ENCODE results near the gene NEO1.
"Not testable (repeated sequence)": the region's sequence is repeated elsewhere in the genome, so short reads cannot be mapped to it uniquely, and the experiment has no call there.

Gene NEO1

GRCh38 chr15:73165844-73166243 lies 113.6 kb downstream of the NEO1 start:
- intact Hi-C loops (cut with DNase I; ENCODE audit: low total_unique reads): no loop called here
- Histone ChIP-seq H3K9me3 (peaks cover 0 to 10% (median 0%) of the 10 kb centered on the region in 3 donors), H3K4me1 (peaks cover 0 to 18% (median 4%) of the 10 kb centered on the region in 4 donors), H3K27ac (no peak overlapping the region), H3K4me3 (no peak overlapping the region), H3K27me3 (no peaks in the 10 kb centered on the region), H3K36me3 (peaks cover 0 to 7% (median 5%) of the 10 kb centered on the region in 3 donors)
- DNase-seq: no peak
- no peak for TF ChIP-seq CTCF (IDR thresholded peaks at IDR 0.05)

GRCh38 chr15:73166711-73167110 lies 114.4 kb downstream of the NEO1 start:
- H3K4me3 ChIP-seq; H3K36me3 ChIP-seq; H3K27me3 ChIP-seq; DNase-seq; intact Hi-C loops (cut with DNase I; ENCODE audit: low total_unique reads); H3K27ac ChIP-seq; H3K9me3 ChIP-seq: not testable (repeated sequence)
- peaks cover 0 to 10% (median 2%) of the 10 kb centered on the region in 4 donors for H3K4me1 ChIP-seq

GRCh38 chr15:73168487-73168886 lies 116.2 kb downstream of the NEO1 start:
- intact Hi-C loops (cut with DNase I; ENCODE audit: low total_unique reads): no loop called here

GRCh38 chr15:73171711-73172110 lies 119.4 kb downstream of the NEO1 start:
- H3K36me3 ChIP-seq: peaks cover 0 to 5% (median 0%) of the 10 kb centered on the region in 3 donors
- no peak for TF ChIP-seq CTCF (IDR thresholded peaks at IDR 0.05)
- no peak overlapping the region for H3K27ac ChIP-seq
- no peaks in the 10 kb centered on the region for H3K4me1 ChIP-seq
- intact Hi-C loops (cut with DNase I; ENCODE audit: low total_unique reads): no loop called here
- no peaks in the 10 kb centered on the region for H3K9me3 ChIP-seq
- DNase-seq: no peak
- no peak overlapping the region for H3K4me3 ChIP-seq
- H3K27me3 ChIP-seq: no peaks in the 10 kb centered on the region

More at GRCh38 chr15:73168487-73168886, 116.2 kb downstream of the NEO1 start:
- no peak for DNase-seq
- TF ChIP-seq CTCF (IDR thresholded peaks at IDR 0.05): no peak
- Histone ChIP-seq H3K27me3 (no peaks in the 10 kb centered on the region), H3K27ac (no peak overlapping the region), H3K9me3 (peaks cover 0 to 10% (median 0%) of the 10 kb centered on the region in 3 donors), H3K36me3 (peaks cover 0 to 7% (median 5%) of the 10 kb centered on the region in 3 donors), H3K4me3 (no peak overlapping the region), H3K4me1 (no peaks in the 10 kb centered on the region)

GRCh38 chr15:73172508-73172907 lies 120.2 kb downstream of the NEO1 start:
- Histone ChIP-seq H3K27me3 (no peaks in the 10 kb centered on the region), H3K27ac (no peak overlapping the region), H3K9me3 (no peaks in the 10 kb centered on the region), H3K4me3 (no peak overlapping the region), H3K36me3 (peaks cover under 1 to 10% (median 2%) of the 10 kb centered on the region in 3 donors), H3K4me1 (no peaks in the 10 kb centered on the region)
- DNase-seq: no peak
- TF ChIP-seq CTCF (IDR thresholded peaks at IDR 0.05): no peak
- intact Hi-C loops (cut with DNase I; ENCODE audit: low total_unique reads): no loop called here

GRCh38 chr15:73174171-73174570 lies 121.9 kb downstream of the NEO1 start:
- H3K9me3 ChIP-seq: no peaks in the 10 kb centered on the region
- DNase-seq: no peak
- no peak for TF ChIP-seq CTCF (IDR thresholded peaks at IDR 0.05)
- H3K4me3 ChIP-seq: no peak overlapping the region
- intact Hi-C loops (cut with DNase I; ENCODE audit: low total_unique reads): no loop called here
- H3K4me1 ChIP-seq: no peaks in the 10 kb centered on the region
- peaks cover 6 to 24% (median 13%) of the 10 kb centered on the region in 3 donors for H3K36me3 ChIP-seq
- no peak overlapping the region for H3K27ac ChIP-seq
- no peaks in the 10 kb centered on the region for H3K27me3 ChIP-seq

Measured in tibial artery (tissue), 4 donors.